ENCODE results near the gene MRTFA.
A peak's percentile ranks its signal among the peaks of the same experiment; 100 is the strongest.

The MRTFA gene

GRCh38 chr22:40624770-40625169 is 11.7 kb downstream of the MRTFA start:
- Histone ChIP-seq H3K27ac (no peak overlapping the region), H3K4me1 (ENCODE audit: control insufficient read depth in 1 of 2, insufficient read depth in 1 of 2, low read depth in 1 of 2, low read length in 1 of 2) (peaks cover 27 to 29% of the 10 kb centered on the region in 2 experiments), H3K9me3 (no peaks in the 10 kb centered on the region), H3K36me3 (no peaks in the 10 kb centered on the region), H3K27me3 (no peaks in the 10 kb centered on the region), H3K4me3 (ENCODE audit: low read depth in 1 of 2, low read length in 1 of 2) (no peak overlapping the region)
- no peak for TF ChIP-seq CTCF (IDR thresholded peaks at IDR 0.05)

- no peak overlapping the region for H3K4me3 ChIP-seq (ENCODE audit: low read depth in 1 of 2, low read length in 1 of 2)
- H3K27me3 ChIP-seq: no peaks in the 10 kb centered on the region
- no peak for TF ChIP-seq CTCF (IDR thresholded peaks at IDR 0.05)
- H3K4me1 ChIP-seq (ENCODE audit: control insufficient read depth in 1 of 2, insufficient read depth in 1 of 2, low read depth in 1 of 2, low read length in 1 of 2): peaks cover 16 to 17% of the 10 kb centered on the region in 2 experiments
- H3K36me3 ChIP-seq: no peaks in the 10 kb centered on the region
- peak overlapping the region; percentile 72 for H3K27ac ChIP-seq
- H3K9me3 ChIP-seq: no peaks in the 10 kb centered on the region
Measured at GRCh38 chr22:40621309-40622151, 15.0 kb downstream of the MRTFA start.

- Histone ChIP-seq H3K36me3 (no peaks in the 10 kb centered on the region), H3K4me3 (ENCODE audit: low read depth in 1 of 2, low read length in 1 of 2) (no peak overlapping the region), H3K27me3 (no peaks in the 10 kb centered on the region), H3K27ac (peak overlapping the region; percentile 20), H3K9me3 (no peaks in the 10 kb centered on the region), H3K4me1 (ENCODE audit: control insufficient read depth in 1 of 2, insufficient read depth in 1 of 2, low read depth in 1 of 2, low read length in 1 of 2) (peaks cover 16 to 17% of the 10 kb centered on the region in 2 experiments)
- no peak for TF ChIP-seq CTCF (IDR thresholded peaks at IDR 0.05)
Measured at GRCh38 chr22:40620464-40621046, 16.0 kb downstream of the MRTFA start.

- Histone ChIP-seq H3K9me3 (no peaks in the 10 kb centered on the region), H3K4me1 (ENCODE audit: control insufficient read depth in 1 of 2, insufficient read depth in 1 of 2, low read depth in 1 of 2, low read length in 1 of 2) (peaks cover 16 to 17% of the 10 kb centered on the region in 2 experiments), H3K27me3 (no peaks in the 10 kb centered on the region), H3K27ac (no peak overlapping the region), H3K4me3 (ENCODE audit: low read depth in 1 of 2, low read length in 1 of 2) (no peak overlapping the region), H3K36me3 (no peaks in the 10 kb centered on the region)
- TF ChIP-seq CTCF (IDR thresholded peaks at IDR 0.05): no peak
Measured at GRCh38 chr22:40618400-40618799, 18.1 kb downstream of the MRTFA start.

GRCh38 chr22:40616578-40616977 is 19.9 kb downstream of the MRTFA start:
- no peak overlapping the region for H3K27ac ChIP-seq
- H3K4me3 ChIP-seq (ENCODE audit: low read depth in 1 of 2, low read length in 1 of 2): no peak overlapping the region
- no peaks in the 10 kb centered on the region for H3K27me3 ChIP-seq
- TF ChIP-seq CTCF (IDR thresholded peaks at IDR 0.05): no peak
- H3K36me3 ChIP-seq: no peaks in the 10 kb centered on the region
- H3K4me1 ChIP-seq (ENCODE audit: control insufficient read depth in 1 of 2, insufficient read depth in 1 of 2, low read depth in 1 of 2, low read length in 1 of 2): peaks cover 5 to 9% of the 10 kb centered on the region in 2 experiments
- H3K9me3 ChIP-seq: no peaks in the 10 kb centered on the region
